Measurements from ENCODE around the gene LRCH1. TPM values are rescaled to one million over a fixed set of nuclear protein-coding genes. Genes with fewer than 3 reads are reported as not detected.

Gene LRCH1
- total and polyA plus RNA-seq, 2 of the 13 experiments (the other 11 are each of a cell fraction or from before 2014, with no cell fraction given): 4.1 to 12.6 TPM

DNA sequence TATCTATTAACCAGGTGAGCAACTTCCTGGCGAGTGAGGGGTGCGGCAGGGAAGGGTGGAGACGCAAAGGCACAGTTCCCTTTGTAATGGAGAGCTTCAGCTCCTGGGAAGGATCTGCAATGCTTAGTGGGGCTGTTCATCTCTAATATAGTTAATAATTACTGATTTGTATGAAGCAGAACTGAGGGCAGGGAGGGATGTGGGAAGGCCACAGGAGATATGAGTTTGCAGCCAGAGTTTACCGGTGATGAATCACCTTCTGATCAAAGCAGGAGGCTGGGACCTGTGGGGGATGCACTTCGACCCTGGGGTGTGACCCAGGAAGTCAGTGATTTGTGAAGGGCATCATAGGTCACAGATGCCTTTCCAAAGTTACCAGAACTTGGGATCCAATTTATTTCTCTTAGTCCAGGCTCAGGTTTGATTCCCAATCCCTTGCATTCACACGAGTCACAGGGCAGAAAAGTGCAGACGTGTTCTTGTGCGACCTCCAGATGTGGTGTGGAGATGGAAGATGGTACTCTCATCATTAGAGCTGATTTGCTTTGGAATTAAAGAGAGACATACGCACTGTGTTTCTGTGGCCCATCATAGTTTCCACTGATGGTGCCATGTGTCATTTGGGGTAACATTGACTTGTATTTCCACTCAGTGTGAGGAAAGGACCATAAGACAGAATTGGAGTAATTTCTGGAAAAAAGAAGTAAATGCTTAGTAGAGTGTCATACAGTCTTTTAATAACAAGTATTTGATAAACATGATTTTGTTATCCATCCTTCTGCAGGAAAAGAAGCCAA is 55.0 kb downstream of the LRCH1 start (continued):
- TF ChIP-seq ZBTB20 (CRISPR knock-in tag; IDR thresholded peaks at IDR 0.05; ENCODE audit: borderline replicate concordance, low read depth): no peak
- TF ChIP-seq, protein P1, sequence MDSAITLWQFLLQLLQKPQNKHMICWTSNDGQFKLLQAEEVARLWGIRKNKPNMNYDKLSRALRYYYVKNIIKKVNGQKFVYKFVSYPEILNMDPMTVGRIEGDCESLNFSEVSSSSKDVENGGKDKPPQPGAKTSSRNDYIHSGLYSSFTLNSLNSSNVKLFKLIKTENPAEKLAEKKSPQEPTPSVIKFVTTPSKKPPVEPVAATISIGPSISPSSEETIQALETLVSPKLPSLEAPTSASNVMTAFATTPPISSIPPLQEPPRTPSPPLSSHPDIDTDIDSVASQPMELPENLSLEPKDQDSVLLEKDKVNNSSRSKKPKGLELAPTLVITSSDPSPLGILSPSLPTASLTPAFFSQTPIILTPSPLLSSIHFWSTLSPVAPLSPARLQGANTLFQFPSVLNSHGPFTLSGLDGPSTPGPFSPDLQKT (CRISPR knock-in tag; IDR thresholded peaks at IDR 0.05; ENCODE audit: borderline replicate concordance): no peak
- no peak for TF ChIP-seq FLYWCH1 (CRISPR knock-in tag; IDR thresholded peaks at IDR 0.05)
- no peak for TF ChIP-seq DNMT3B (CRISPR knock-in tag; conservative IDR thresholded peaks at IDR 0.05)
- no peak for TF ChIP-seq RBM22 (optimal IDR thresholded peaks at IDR 0.05; ENCODE audit: low read length)
- TF ChIP-seq YEATS2 (CRISPR knock-in tag; IDR thresholded peaks at IDR 0.05; ENCODE audit: borderline replicate concordance): no peak
- no peak for TF ChIP-seq ZNF251 (CRISPR knock-in tag; IDR thresholded peaks at IDR 0.05)
- no peak for TF ChIP-seq KDM5B (CRISPR knock-in tag; IDR thresholded peaks at IDR 0.05; ENCODE audit: borderline replicate concordance)
- no peak for TF ChIP-seq ZNF552 (CRISPR knock-in tag; IDR thresholded peaks at IDR 0.05; ENCODE audit: borderline replicate concordance)
- TF ChIP-seq KLF16 (CRISPR knock-in tag; IDR thresholded peaks at IDR 0.05): peak in 1 of 2 experiments; percentile 52; a peak in 1 of 4 replicates
- TF ChIP-seq DMAP1 (CRISPR knock-in tag; IDR thresholded peaks at IDR 0.05): peak; percentile 44; the same call in 1 of the 2 replicates
- TF ChIP-seq, protein P2, sequence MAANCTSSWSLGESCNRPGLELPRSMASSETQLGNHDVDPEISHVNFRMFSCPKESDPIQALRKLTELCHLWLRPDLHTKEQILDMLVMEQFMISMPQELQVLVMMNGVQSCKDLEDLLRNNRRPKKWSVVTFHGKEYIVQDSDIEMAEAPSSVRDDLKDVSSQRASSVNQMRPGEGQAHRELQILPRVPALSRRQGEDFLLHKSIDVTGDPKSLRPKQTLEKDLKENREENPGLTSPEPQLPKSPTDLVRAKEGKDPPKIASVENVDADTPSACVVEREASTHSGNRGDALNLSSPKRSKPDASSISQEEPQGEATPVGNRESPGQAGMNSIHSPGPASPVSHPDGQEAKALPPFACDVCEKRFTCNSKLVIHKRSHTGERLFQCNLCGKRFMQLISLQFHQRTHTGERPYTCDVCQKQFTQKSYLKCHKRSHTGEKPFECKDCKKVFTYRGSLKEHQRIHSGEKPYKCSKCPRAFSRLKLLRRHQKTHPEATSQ (CRISPR knock-in tag; IDR thresholded peaks at IDR 0.05; ENCODE audit: borderline replicate concordance): no peak
- TF ChIP-seq ELF1 (CRISPR knock-in tag; IDR thresholded peaks at IDR 0.05): peak; percentile 78
- peak; percentile 54; the same call in 1 of the 2 replicates for TF ChIP-seq FOXK1 (CRISPR knock-in tag; IDR thresholded peaks at IDR 0.05; ENCODE audit: borderline replicate concordance, low read depth)
- TF ChIP-seq GFI1 (CRISPR knock-in tag; IDR thresholded peaks at IDR 0.05; ENCODE audit: borderline replicate concordance): peak; percentile 100
- TF ChIP-seq POLR2AphosphoS5 (IDR thresholded peaks at IDR 0.05; ENCODE audit: low read depth, low read length): no peak
- no peak for TF ChIP-seq ZFAT (CRISPR knock-in tag; conservative IDR thresholded peaks at IDR 0.05)
- TF ChIP-seq, protein P3, sequence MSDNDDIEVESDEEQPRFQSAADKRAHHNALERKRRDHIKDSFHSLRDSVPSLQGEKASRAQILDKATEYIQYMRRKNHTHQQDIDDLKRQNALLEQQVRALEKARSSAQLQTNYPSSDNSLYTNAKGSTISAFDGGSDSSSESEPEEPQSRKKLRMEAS (IDR thresholded peaks at IDR 0.05): peak; percentile 30; the same call in 1 of the 2 replicates
- TF ChIP-seq, protein P4, sequence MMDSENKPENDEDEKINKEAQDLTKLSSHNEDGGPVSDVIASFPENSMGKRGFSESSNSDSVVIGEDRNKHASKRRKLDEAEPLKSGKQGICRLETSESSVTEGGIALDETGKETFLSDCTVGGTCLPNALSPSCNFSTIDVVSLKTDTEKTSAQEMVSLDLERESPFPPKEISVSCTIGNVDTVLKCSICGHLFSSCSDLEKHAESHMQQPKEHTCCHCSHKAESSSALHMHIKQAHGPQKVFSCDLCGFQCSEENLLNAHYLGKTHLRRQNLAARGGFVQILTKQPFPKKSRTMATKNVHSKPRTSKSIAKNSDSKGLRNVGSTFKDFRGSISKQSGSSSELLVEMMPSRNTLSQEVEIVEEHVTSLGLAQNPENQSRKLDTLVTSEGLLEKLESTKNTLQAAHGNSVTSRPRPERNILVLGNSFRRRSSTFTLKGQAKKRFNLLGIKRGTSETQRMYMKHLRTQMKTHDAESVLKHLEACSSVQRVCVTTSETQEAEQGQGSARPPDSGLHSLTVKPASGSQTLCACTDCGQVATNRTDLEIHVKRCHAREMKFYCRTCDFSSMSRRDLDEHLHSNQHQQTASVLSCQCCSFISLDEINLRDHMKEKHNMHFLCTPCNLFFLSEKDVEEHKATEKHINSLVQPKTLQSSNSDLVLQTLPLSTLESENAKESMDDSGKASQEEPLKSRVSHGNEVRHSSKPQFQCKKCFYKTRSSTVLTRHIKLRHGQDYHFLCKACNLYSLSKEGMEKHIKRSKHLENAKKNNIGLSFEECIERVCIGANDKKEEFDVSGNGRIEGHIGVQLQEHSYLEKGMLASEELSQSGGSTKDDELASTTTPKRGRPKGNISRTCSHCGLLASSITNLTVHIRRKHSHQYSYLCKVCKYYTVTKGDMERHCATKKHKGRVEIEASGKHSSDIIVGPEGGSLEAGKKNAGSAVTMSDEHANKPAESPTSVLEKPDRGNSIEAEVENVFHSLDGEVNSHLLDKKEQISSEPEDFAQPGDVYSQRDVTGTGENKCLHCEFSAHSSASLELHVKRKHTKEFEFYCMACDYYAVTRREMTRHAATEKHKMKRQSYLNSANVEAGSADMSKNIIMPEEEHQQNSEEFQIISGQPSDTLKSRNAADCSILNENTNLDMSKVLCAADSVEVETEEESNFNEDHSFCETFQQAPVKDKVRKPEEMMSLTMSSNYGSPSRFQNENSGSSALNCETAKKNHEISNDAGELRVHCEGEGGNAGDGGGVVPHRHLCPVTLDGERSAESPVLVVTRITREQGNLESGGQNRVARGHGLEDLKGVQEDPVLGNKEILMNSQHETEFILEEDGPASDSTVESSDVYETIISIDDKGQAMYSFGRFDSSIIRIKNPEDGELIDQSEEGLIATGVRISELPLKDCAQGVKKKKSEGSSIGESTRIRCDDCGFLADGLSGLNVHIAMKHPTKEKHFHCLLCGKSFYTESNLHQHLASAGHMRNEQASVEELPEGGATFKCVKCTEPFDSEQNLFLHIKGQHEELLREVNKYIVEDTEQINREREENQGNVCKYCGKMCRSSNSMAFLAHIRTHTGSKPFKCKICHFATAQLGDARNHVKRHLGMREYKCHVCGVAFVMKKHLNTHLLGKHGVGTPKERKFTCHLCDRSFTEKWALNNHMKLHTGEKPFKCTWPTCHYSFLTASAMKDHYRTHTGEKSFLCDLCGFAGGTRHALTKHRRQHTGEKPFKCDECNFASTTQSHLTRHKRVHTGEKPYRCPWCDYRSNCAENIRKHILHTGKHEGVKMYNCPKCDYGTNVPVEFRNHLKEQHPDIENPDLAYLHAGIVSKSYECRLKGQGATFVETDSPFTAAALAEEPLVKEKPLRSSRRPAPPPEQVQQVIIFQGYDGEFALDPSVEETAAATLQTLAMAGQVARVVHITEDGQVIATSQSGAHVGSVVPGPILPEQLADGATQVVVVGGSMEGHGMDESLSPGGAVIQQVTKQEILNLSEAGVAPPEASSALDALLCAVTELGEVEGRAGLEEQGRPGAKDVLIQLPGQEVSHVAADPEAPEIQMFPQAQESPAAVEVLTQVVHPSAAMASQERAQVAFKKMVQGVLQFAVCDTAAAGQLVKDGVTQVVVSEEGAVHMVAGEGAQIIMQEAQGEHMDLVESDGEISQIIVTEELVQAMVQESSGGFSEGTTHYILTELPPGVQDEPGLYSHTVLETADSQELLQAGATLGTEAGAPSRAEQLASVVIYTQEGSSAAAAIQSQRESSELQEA (CRISPR knock-in tag; IDR thresholded peaks at IDR 0.05; ENCODE audit: not compliant biosample characterization): no peak

All from HepG2 (cell line).